ENCODE measurements around the gene GPR78. TPM values are rescaled to one million over a fixed set of nuclear protein-coding genes. Genes with fewer than 3 reads are reported as not detected.

Gene GPR78
- polyA plus RNA-seq, 1 of the 3 experiments (the other 2 are of a cell fraction) = not detected

GRCh38 chr4:8564595-8564994 is 15.6 kb upstream of the GPR78 start:
- DNase-seq = no peak
- no peaks in the 10 kb centered on the region for H3F3A ChIP-seq (replicated peaks; ENCODE audit: insufficient read depth)
- no peaks in the 10 kb centered on the region for H3K9me3 ChIP-seq
- POLR2A ChIA-PET = no interaction called here
- H3K9me2 ChIP-seq = no peaks in the 10 kb centered on the region
- H3K4me3 ChIP-seq (ENCODE audit: low read depth in 2 of 2, low read length in 1 of 2) = no peak overlapping the region
- H3K27ac ChIP-seq (ENCODE audit: low read depth in 2 of 2, low read length in 1 of 2) = no peak overlapping the region
- 14% methylated on average over 1 of the region's 1 CpG for WGBS (ENCODE audit: low lambda C conversion rate)
- CTCF ChIA-PET = interaction anchor here (0.6 to 1.6 kb wide), 3 partner anchors 19 to 96 kb away, joined by 3 to 6 read pairs (median 3); no protein-coding TSS in a partner anchor
- no peaks in the 10 kb centered on the region for H4K20me1 ChIP-seq (ENCODE audit: insufficient read depth)
- TF ChIP-seq NRF1 (IDR thresholded peaks at IDR 0.05; ENCODE audit: low read depth, low read length) (no peak), USF2 (IDR thresholded peaks at IDR 0.05; ENCODE audit: borderline replicate concordance, low read depth, low read length) (no peak), RAD21 (IDR thresholded peaks at IDR 0.05; ENCODE audit: low read length) (no peak), REST (IDR thresholded peaks at IDR 0.05; ENCODE audit: low read depth, low read length) (no peak), USF1 (IDR thresholded peaks at IDR 0.05; ENCODE audit: borderline replicate concordance, low read depth) (no peak), RCOR1 (IDR thresholded peaks at IDR 0.05; ENCODE audit: low read length) (no peak), TAF1 (IDR thresholded peaks at IDR 0.05; ENCODE audit: borderline replicate concordance, low read depth, low read length) (no peak), POLR2AphosphoS5 (IDR thresholded peaks at IDR 0.05; ENCODE audit: low read depth, low read length) (no peak), FOSL2 (IDR thresholded peaks at IDR 0.05; ENCODE audit: borderline replicate concordance, low read depth) (no peak), GABPA (IDR thresholded peaks at IDR 0.05; ENCODE audit: low read depth) (no peak), GATA2 (CRISPR knock-in tag; IDR thresholded peaks at IDR 0.05) (no peak), EZH2phosphoT487 (IDR thresholded peaks at IDR 0.05; ENCODE audit: borderline replicate concordance, low read depth) (no peak)
- H3K9ac ChIP-seq = no peak overlapping the region
- H3K36me3 ChIP-seq (replicated peaks in 1 of 2; ENCODE audit: control insufficient read depth in 1 of 2, insufficient read depth in 2 of 2, low read length in 1 of 2) = no peaks in the 10 kb centered on the region
- no peaks in the 10 kb centered on the region; a peak in 1 of 4 replicates for H3K4me1 ChIP-seq (ENCODE audit: control insufficient read depth in 1 of 2, insufficient read depth in 2 of 2, low read depth in 1 of 2, low read length in 1 of 2)
- H3K4me2 ChIP-seq = no peak overlapping the region
- no peak overlapping the region for H2AFZ ChIP-seq (ENCODE audit: low read depth)
- H3K79me2 ChIP-seq (ENCODE audit: insufficient read depth) = no peaks in the 10 kb centered on the region
- H3K27me3 ChIP-seq (ENCODE audit: insufficient read depth) = no peaks in the 10 kb centered on the region

Data from SK-N-SH (cell line).